ENCODE measurements around the gene LDLRAD3. TPM values are rescaled to one million over a fixed set of nuclear protein-coding genes. Genes with fewer than 3 reads are reported as not detected.

LDLRAD3 gene
- total RNA-seq, 1 donor from 2014 or later = 28.5 TPM

GRCh38 chr11:36149538-36150242 lies 205.8 kb downstream of the LDLRAD3 start:
- peak; percentile 44 for TF ChIP-seq CTCF (IDR thresholded peaks at IDR 0.05; ENCODE audit: unreplicated experiment)
- Mint-ChIP-seq H3K4me3 (ENCODE audit: unreplicated experiment) (no peak overlapping the region), H3K9me3 (ENCODE audit: unreplicated experiment) (no peaks in the 10 kb centered on the region), H3K4me1 (ENCODE audit: unreplicated experiment) (peaks cover 13% of the 10 kb centered on the region), H3K36me3 (ENCODE audit: low read depth, unreplicated experiment) (peaks cover 6% of the 10 kb centered on the region), H3K27ac (ENCODE audit: unreplicated experiment) (peak overlapping the region; percentile 68), H3K27me3 (ENCODE audit: unreplicated experiment) (peaks cover 10% of the 10 kb centered on the region)
- DNase-seq (ENCODE audit: low spot score) = peak; percentile 32

GRCh38 chr11:36150986-36151385 lies 207.1 kb downstream of the LDLRAD3 start:
- peaks cover 7% of the 10 kb centered on the region for H3K27me3 Mint-ChIP-seq (ENCODE audit: unreplicated experiment)
- no peaks in the 10 kb centered on the region for H3K9me3 Mint-ChIP-seq (ENCODE audit: unreplicated experiment)
- no peak for TF ChIP-seq CTCF (IDR thresholded peaks at IDR 0.05; ENCODE audit: unreplicated experiment)
- no peak for DNase-seq (ENCODE audit: low spot score)
- H3K36me3 Mint-ChIP-seq (ENCODE audit: low read depth, unreplicated experiment) = peaks cover 6% of the 10 kb centered on the region
- peaks cover 16% of the 10 kb centered on the region for H3K4me1 Mint-ChIP-seq (ENCODE audit: unreplicated experiment)
- H3K27ac Mint-ChIP-seq (ENCODE audit: unreplicated experiment) = no peak overlapping the region
- no peak overlapping the region for H3K4me3 Mint-ChIP-seq (ENCODE audit: unreplicated experiment)

DNA sequence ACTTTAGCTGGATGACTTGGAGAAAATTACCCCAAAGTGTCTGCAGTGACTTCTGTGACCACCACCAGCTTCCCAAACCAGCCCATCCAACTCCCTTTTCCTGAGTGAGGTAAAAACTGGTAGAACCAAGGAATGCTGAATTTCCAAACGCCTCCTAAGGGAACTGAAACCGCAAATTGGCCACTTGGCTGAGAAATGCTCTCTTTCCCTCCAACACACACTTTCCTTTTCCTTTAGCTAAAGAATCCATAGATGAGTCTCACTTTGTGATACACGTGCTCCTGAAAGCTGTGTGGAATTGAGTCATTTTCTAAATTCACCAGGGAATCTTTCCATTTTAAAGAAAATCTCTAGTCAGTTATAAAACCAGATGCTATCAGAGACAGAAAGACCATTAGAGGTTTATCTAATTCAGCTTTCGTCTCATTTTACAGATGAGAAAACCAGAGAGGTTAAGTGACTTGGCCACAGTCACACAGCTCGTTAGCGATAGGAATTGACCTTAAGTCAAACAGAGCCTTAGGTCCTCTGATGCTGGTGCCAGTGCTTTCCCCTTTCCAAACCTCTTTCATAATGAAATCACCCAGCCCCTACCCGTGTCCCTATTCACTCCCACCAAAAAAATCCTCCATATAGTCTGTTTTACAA lies 208.2 kb downstream of the LDLRAD3 start:
- Mint-ChIP-seq H3K4me1 (ENCODE audit: unreplicated experiment) (peaks cover 19% of the 10 kb centered on the region), H3K4me3 (ENCODE audit: unreplicated experiment) (no peak overlapping the region), H3K27me3 (ENCODE audit: unreplicated experiment) (peaks cover 6% of the 10 kb centered on the region), H3K9me3 (ENCODE audit: unreplicated experiment) (no peaks in the 10 kb centered on the region), H3K27ac (ENCODE audit: unreplicated experiment) (no peak overlapping the region), H3K36me3 (ENCODE audit: low read depth, unreplicated experiment) (peaks cover 6% of the 10 kb centered on the region)
- DNase-seq (ENCODE audit: low spot score) = no peak
- TF ChIP-seq CTCF (IDR thresholded peaks at IDR 0.05; ENCODE audit: unreplicated experiment) = no peak

- TF ChIP-seq CTCF (IDR thresholded peaks at IDR 0.05; ENCODE audit: unreplicated experiment) = no peak
- Mint-ChIP-seq H3K4me3 (ENCODE audit: unreplicated experiment) (no peak overlapping the region), H3K27ac (ENCODE audit: unreplicated experiment) (no peak overlapping the region), H3K36me3 (ENCODE audit: low read depth, unreplicated experiment) (peaks cover 6% of the 10 kb centered on the region), H3K9me3 (ENCODE audit: unreplicated experiment) (no peaks in the 10 kb centered on the region), H3K4me1 (ENCODE audit: unreplicated experiment) (peaks cover 19% of the 10 kb centered on the region), H3K27me3 (ENCODE audit: unreplicated experiment) (peaks cover 6% of the 10 kb centered on the region)
- no peak for DNase-seq (ENCODE audit: low spot score)
These were observed 209.7 kb downstream of the LDLRAD3 start for GRCh38 chr11:36153551-36153950.

DNA sequence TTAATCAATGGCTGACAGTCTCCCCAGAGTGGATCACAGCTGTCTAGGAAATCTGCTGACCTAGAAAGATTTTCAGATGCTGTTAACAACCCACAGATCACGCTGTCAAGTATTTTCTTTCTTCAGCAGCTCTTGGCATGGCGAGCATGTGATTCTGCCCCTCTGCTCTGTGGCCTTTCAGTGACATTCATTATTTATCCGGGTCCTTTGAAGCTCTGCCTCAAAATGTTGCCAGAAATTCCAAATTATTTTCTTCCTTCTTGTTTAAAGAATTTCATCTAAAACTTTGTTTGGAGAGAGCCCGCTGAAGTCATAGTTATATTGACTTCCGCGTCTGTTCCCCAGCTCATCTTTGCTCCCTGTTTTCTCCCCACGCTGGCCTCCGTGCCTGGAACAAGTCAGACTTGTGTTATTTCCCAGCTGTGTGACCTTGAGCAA lies 211.3 kb downstream of the LDLRAD3 start:
- Mint-ChIP-seq H3K27me3 (ENCODE audit: unreplicated experiment) (no peaks in the 10 kb centered on the region), H3K4me3 (ENCODE audit: unreplicated experiment) (no peak overlapping the region), H3K27ac (ENCODE audit: unreplicated experiment) (no peak overlapping the region), H3K9me3 (ENCODE audit: unreplicated experiment) (no peaks in the 10 kb centered on the region), H3K36me3 (ENCODE audit: low read depth, unreplicated experiment) (peaks cover 3% of the 10 kb centered on the region), H3K4me1 (ENCODE audit: unreplicated experiment) (peaks cover 14% of the 10 kb centered on the region)
- TF ChIP-seq CTCF (IDR thresholded peaks at IDR 0.05; ENCODE audit: unreplicated experiment) = no peak
- DNase-seq (ENCODE audit: low spot score) = no peak
